Upper lobe of right lung (tissue), 1 donor: ENCODE data around the gene CXCL16. TPM values are rescaled to one million over a fixed set of nuclear protein-coding genes. Genes with fewer than 3 reads are reported as not detected.
A peak's percentile ranks its signal among the peaks of the same experiment; 100 is the strongest.

Source experiments
- ATAC-seq: fragments of 200-7000 bp; cut with Tn5 transposase; one replicate; pipeline ENCODE4 v1.9.1; 2020; ENCODE audit warnings: mild to moderate bottlenecking, moderate library complexity
- DNase-seq: peaks from one replicate; pipeline ENCODE4 v3.0.0-alpha.2; 2020
- H3K27ac ChIP-seq: fragments of 200-600 bp; one replicate; pipeline ENCODE4 v1.8.0; 2022
- H3K27me3 ChIP-seq: fragments of 200-600 bp; one replicate; pipeline ENCODE4 v1.8.0; 2022; ENCODE audit warnings: mild to moderate bottlenecking
- H3K36me3 ChIP-seq: fragments of 200-600 bp; one replicate; pipeline ENCODE4 v1.8.0; 2022
- H3K4me1 ChIP-seq: fragments of 200-600 bp; one replicate; pipeline ENCODE4 v1.8.0; 2022
- H3K4me3 ChIP-seq: fragments of 200-600 bp; one replicate; pipeline ENCODE4 v1.8.0; 2022; ENCODE audit warnings: mild to moderate bottlenecking
- H3K9me3 ChIP-seq: fragments of 200-600 bp; one replicate; pipeline ENCODE4 v1.8.0; 2022
- intact Hi-C: fragments of 100-400 bp; cut with DNase I; formaldehyde crosslinking; loops from one replicate; pipeline ENCODE4 v1.11.0; 2022
- total RNA-seq: library from RNA; stranded (reverse); fragmentation: NEBNext Ultra II Directional; extraction: Animal tissue kit (Norgen Biotek cat#: 25700); gene quantifications from one replicate; pipeline ENCODE4 v1.2.1, GENCODE V29; 2021
- TF ChIP-seq, protein P1 (sequence below): fragments of 200-600 bp; IDR thresholded peaks from one replicate; pipeline ENCODE4 v1.8.0; 2022; ENCODE audit warnings: antibody characterized with exemption
- donor health status: DM: no; HTN: yes; CAD: no; lungs with severe emphysema.

The CXCL16 gene
- total RNA-seq, 1 donor from 2014 or later: 169 TPM

GRCh38 chr17:4719684-4720221, 20.0 kb downstream of the CXCL16 start:
- Histone ChIP-seq H3K27me3 (no peaks in the 10 kb centered on the region), H3K9me3 (no peaks in the 10 kb centered on the region), H3K4me3 (no peak overlapping the region), H3K36me3 (peaks cover 42% of the 10 kb centered on the region), H3K27ac (no peak overlapping the region), H3K4me1 (no peaks in the 10 kb centered on the region)
- intact Hi-C loops: loop anchor here (10.0 kb wide), 1 partner anchor 165 kb away; no protein-coding TSS in a partner anchor
- ATAC-seq (peak; percentile 7), DNase-seq (no peak)
- TF ChIP-seq, protein P1, sequence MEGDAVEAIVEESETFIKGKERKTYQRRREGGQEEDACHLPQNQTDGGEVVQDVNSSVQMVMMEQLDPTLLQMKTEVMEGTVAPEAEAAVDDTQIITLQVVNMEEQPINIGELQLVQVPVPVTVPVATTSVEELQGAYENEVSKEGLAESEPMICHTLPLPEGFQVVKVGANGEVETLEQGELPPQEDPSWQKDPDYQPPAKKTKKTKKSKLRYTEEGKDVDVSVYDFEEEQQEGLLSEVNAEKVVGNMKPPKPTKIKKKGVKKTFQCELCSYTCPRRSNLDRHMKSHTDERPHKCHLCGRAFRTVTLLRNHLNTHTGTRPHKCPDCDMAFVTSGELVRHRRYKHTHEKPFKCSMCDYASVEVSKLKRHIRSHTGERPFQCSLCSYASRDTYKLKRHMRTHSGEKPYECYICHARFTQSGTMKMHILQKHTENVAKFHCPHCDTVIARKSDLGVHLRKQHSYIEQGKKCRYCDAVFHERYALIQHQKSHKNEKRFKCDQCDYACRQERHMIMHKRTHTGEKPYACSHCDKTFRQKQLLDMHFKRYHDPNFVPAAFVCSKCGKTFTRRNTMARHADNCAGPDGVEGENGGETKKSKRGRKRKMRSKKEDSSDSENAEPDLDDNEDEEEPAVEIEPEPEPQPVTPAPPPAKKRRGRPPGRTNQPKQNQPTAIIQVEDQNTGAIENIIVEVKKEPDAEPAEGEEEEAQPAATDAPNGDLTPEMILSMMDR: no peak

DNA sequence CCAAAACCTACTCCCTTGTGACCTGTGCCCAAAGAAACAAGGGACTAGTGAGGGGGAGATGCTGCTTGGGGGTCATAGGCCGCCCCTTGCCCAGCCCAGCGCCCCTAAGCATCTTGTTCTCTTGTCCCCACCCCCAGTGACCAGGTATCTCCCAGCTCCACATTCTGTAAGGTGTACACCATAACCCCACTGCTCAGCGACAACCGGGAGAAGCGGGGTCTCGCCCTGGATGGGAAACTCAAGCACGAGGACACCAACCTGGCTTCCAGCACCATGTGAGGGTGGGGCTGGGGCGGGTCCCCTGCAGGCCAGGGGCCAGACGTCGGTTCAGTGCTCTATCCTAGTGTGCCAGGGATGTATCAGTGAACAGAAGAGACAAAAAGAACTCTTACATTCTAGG, 20.6 kb downstream of the CXCL16 start:
- H3K9me3 ChIP-seq: no peaks in the 10 kb centered on the region
- H3K4me1 ChIP-seq: no peaks in the 10 kb centered on the region
- peaks cover 42% of the 10 kb centered on the region for H3K36me3 ChIP-seq
- TF ChIP-seq, protein P1: no peak
- intact Hi-C loops: loop anchor here (10.0 kb wide), 1 partner anchor 166 kb away; no protein-coding TSS in a partner anchor
- ATAC-seq (no peak), DNase-seq (no peak)
- no peak overlapping the region for H3K27ac ChIP-seq
- H3K27me3 ChIP-seq: no peaks in the 10 kb centered on the region
- no peak overlapping the region for H3K4me3 ChIP-seq

DNA sequence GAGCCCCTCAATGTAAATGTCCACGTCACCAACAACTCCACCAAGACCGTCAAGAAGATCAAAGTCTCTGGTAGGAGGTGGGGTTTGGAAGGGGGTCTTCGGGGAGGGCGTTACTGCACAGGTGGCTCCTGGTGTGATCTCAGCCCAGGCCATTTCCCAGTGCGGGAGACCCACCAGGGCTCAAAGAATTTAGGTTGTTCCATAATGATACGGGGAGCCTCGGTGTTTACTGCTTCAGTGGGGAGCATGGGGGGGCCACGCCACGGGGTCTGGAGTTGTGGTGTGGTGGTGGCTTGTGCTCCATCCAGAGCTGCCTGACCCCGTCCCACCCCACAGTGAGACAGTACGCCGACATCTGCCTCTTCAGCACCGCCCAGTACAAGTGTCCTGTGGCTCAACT, 21.5 kb downstream of the CXCL16 start:
- Histone ChIP-seq H3K27me3 (no peaks in the 10 kb centered on the region), H3K4me3 (no peak overlapping the region), H3K36me3 (peaks cover 42% of the 10 kb centered on the region), H3K27ac (no peak overlapping the region), H3K9me3 (no peaks in the 10 kb centered on the region), H3K4me1 (peaks cover 3% of the 10 kb centered on the region)
- DNase-seq (no peak), ATAC-seq (no peak)
- intact Hi-C loops: loop anchor here (10.0 kb wide), 1 partner anchor 167 kb away; no protein-coding TSS in a partner anchor
- TF ChIP-seq, protein P1: no peak

DNA sequence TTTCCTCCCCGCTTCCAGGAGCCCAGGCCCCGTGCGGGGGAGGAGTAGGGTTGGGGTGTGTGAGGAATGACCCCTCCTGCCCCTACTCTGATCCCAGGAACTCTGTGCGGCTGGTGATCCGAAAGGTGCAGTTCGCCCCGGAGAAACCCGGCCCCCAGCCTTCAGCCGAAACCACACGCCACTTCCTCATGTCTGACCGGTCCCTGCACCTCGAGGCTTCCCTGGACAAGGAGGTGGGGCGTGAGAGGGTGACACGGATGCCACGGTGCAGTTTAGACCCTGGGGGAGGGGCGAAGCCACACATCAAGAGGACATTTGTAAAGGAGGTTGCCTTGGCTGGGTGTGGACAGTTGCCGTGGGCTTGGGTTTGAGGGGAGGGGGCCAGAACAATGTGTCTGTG, 21.9 kb downstream of the CXCL16 start:
- no peak overlapping the region for H3K4me3 ChIP-seq
- H3K9me3 ChIP-seq: no peaks in the 10 kb centered on the region
- no peak for DNase-seq
- H3K4me1 ChIP-seq: peaks cover 3% of the 10 kb centered on the region
- TF ChIP-seq, protein P1: no peak
- H3K27me3 ChIP-seq: no peaks in the 10 kb centered on the region
- ATAC-seq: no peak
- H3K36me3 ChIP-seq: peaks cover 42% of the 10 kb centered on the region
- intact Hi-C loops: loop anchor here (10.0 kb wide), 1 partner anchor 167 kb away; no protein-coding TSS in a partner anchor
- H3K27ac ChIP-seq: no peak overlapping the region

DNA sequence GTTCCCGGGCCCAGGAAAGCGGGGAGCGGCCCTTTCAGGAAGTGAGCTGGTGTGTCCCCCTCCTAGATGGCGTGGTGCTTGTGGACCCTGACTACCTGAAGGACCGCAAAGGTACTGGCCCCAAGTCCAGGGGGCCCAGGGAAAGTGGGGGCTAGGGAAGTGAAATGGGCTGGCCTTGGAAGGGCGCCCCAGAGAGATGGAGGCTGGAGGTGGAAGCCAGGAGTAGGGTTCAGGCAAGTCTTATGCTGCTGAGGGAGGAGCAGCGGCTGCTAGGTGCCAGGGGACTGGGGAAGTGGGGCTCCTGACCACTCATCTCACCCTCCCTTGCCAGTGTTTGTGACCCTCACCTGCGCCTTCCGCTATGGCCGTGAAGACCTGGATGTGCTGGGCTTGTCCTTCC, 23.6 kb downstream of the CXCL16 start:
- ATAC-seq: no peak
- H3K4me1 ChIP-seq: peaks cover 17% of the 10 kb centered on the region
- H3K9me3 ChIP-seq: no peaks in the 10 kb centered on the region
- TF ChIP-seq, protein P1: no peak
- H3K4me3 ChIP-seq: no peak overlapping the region
- intact Hi-C loops: loop anchor here (10.0 kb wide), 1 partner anchor 169 kb away; no protein-coding TSS in a partner anchor
- DNase-seq: no peak
- H3K27ac ChIP-seq: no peak overlapping the region
- no peaks in the 10 kb centered on the region for H3K27me3 ChIP-seq
- H3K36me3 ChIP-seq: peaks cover 42% of the 10 kb centered on the region
